Measurements from ENCODE around the gene LDLRAD4. TPM values are rescaled to one million over a fixed set of nuclear protein-coding genes. Genes with fewer than 3 reads are reported as not detected.

LDLRAD4 gene
- total RNA-seq, 1 experiment from 2014 or later = 1.7 TPM

DNA sequence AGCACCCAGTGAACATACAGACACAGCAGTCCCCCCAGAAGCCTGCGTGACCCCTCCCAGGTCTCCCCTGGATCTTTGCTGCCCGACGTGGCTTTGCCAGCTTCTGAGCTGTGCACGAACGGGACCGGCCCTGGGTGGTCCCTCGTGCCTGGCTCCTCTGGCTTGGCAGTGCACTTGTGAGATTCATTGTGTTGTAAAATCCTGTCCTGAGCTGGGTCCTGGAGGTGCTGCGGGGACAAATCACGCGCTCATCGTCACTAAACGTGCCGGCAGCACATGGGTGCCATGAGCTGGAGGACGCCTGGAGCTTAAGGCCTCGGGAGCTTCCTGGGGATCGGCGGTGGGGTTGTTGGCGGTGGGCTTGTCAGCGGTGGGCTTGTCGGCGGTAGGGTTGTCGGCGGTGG lies 402.9 kb downstream of the LDLRAD4 start:
- ChIA-PET POLR2A (ENCODE audit: unreplicated experiment) (no interaction called here), CTCF (no interaction called here)
- no peak for DNase-seq
- H3K4me1 ChIP-seq (replicated peaks; ENCODE audit: insufficient read depth) = no peaks in the 10 kb centered on the region
- intact Hi-C loops (cut with micrococcal nuclease; ENCODE audit: unreplicated experiment) = no loop called here
- peaks cover 91% of the 10 kb centered on the region for H3K27me3 ChIP-seq (ENCODE audit: insufficient read depth, low read depth)
- H3K4me2 ChIP-seq = no peak overlapping the region
- H3K36me3 ChIP-seq (ENCODE audit: low read depth) = no peaks in the 10 kb centered on the region
- no peak overlapping the region for H3K4me3 ChIP-seq
- no peaks in the 10 kb centered on the region for H3K9me2 ChIP-seq (ENCODE audit: insufficient read depth)
- H3K27ac ChIP-seq = no peak overlapping the region
- no peak overlapping the region for H2AFZ ChIP-seq
- TF ChIP-seq, protein P1, sequence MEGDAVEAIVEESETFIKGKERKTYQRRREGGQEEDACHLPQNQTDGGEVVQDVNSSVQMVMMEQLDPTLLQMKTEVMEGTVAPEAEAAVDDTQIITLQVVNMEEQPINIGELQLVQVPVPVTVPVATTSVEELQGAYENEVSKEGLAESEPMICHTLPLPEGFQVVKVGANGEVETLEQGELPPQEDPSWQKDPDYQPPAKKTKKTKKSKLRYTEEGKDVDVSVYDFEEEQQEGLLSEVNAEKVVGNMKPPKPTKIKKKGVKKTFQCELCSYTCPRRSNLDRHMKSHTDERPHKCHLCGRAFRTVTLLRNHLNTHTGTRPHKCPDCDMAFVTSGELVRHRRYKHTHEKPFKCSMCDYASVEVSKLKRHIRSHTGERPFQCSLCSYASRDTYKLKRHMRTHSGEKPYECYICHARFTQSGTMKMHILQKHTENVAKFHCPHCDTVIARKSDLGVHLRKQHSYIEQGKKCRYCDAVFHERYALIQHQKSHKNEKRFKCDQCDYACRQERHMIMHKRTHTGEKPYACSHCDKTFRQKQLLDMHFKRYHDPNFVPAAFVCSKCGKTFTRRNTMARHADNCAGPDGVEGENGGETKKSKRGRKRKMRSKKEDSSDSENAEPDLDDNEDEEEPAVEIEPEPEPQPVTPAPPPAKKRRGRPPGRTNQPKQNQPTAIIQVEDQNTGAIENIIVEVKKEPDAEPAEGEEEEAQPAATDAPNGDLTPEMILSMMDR (conservative IDR thresholded peaks at IDR 0.05) = no peak
- no peak for TF ChIP-seq EZH2 (IDR thresholded peaks at IDR 0.05; ENCODE audit: low read depth)
- no peaks in the 10 kb centered on the region for H3K79me2 ChIP-seq (ENCODE audit: low read depth)
- H3F3A ChIP-seq (ENCODE audit: insufficient read depth, low read depth) = no peaks in the 10 kb centered on the region
- no peaks in the 10 kb centered on the region for H3K9me3 ChIP-seq (ENCODE audit: insufficient read depth, low read depth)
- BruUV-seq (replicated peaks) = no TSS peak
- no peaks in the 10 kb centered on the region for H4K20me1 ChIP-seq (ENCODE audit: insufficient read depth)

- Histone ChIP-seq H3K4me1 (replicated peaks; ENCODE audit: insufficient read depth) (no peaks in the 10 kb centered on the region), H3K9me3 (ENCODE audit: insufficient read depth, low read depth) (no peaks in the 10 kb centered on the region), H2AFZ (no peak overlapping the region), H4K20me1 (ENCODE audit: insufficient read depth) (no peaks in the 10 kb centered on the region), H3F3A (ENCODE audit: insufficient read depth, low read depth) (no peaks in the 10 kb centered on the region), H3K36me3 (ENCODE audit: low read depth) (no peaks in the 10 kb centered on the region), H3K9me2 (ENCODE audit: insufficient read depth) (no peaks in the 10 kb centered on the region), H3K27me3 (ENCODE audit: insufficient read depth, low read depth) (peaks cover 91% of the 10 kb centered on the region), H3K4me2 (no peak overlapping the region), H3K4me3 (no peak overlapping the region), H3K27ac (no peak overlapping the region), H3K79me2 (ENCODE audit: low read depth) (no peaks in the 10 kb centered on the region)
- ChIA-PET POLR2A (ENCODE audit: unreplicated experiment) (no interaction called here), CTCF (no interaction called here)
- intact Hi-C loops (cut with micrococcal nuclease; ENCODE audit: unreplicated experiment) = no loop called here
- TF ChIP-seq, protein P1 (conservative IDR thresholded peaks at IDR 0.05) = no peak
- no peak for TF ChIP-seq EZH2 (IDR thresholded peaks at IDR 0.05; ENCODE audit: low read depth)
- no peak for DNase-seq
- no TSS peak for BruUV-seq (replicated peaks)
These were observed 403.5 kb downstream of the LDLRAD4 start for GRCh38 chr18:13621886-13622619.

DNA sequence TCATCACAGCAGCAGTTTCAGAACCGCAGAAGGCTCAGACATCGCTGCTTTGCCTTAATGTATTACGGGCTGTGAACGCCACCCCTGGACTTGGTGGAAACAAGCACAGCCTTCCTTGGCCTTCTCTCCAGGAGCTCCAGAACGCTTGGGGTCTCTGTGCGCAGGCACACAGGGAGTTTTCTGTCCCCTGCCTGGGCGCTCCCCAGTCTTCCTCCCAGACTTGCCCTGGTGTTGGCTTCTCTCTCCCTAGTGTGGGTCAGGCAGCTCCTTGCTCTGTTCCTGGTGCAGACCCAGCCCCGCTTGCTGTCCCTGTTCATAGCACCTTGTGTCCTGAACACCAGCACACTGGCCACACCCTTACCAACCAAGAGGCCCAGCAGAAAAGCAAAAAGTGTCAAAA lies 404.2 kb downstream of the LDLRAD4 start:
- no peaks in the 10 kb centered on the region for H3K79me2 ChIP-seq (ENCODE audit: low read depth)
- H3K27me3 ChIP-seq (ENCODE audit: insufficient read depth, low read depth) = peaks cover 87% of the 10 kb centered on the region
- ChIA-PET POLR2A (ENCODE audit: unreplicated experiment) (no interaction called here), CTCF (no interaction called here)
- H3K36me3 ChIP-seq (ENCODE audit: low read depth) = no peaks in the 10 kb centered on the region
- no peak overlapping the region for H3K4me2 ChIP-seq
- no peak overlapping the region for H3K4me3 ChIP-seq
- H3K9me3 ChIP-seq (ENCODE audit: insufficient read depth, low read depth) = no peaks in the 10 kb centered on the region
- no TSS peak for BruUV-seq (replicated peaks)
- no peak overlapping the region for H2AFZ ChIP-seq
- H3K9me2 ChIP-seq (ENCODE audit: insufficient read depth) = no peaks in the 10 kb centered on the region
- no peak for DNase-seq
- H4K20me1 ChIP-seq (ENCODE audit: insufficient read depth) = no peaks in the 10 kb centered on the region
- no peaks in the 10 kb centered on the region for H3K4me1 ChIP-seq (replicated peaks; ENCODE audit: insufficient read depth)
- no peak for TF ChIP-seq EZH2 (IDR thresholded peaks at IDR 0.05; ENCODE audit: low read depth)
- TF ChIP-seq, protein P1 (conservative IDR thresholded peaks at IDR 0.05) = no peak
- no peaks in the 10 kb centered on the region for H3F3A ChIP-seq (ENCODE audit: insufficient read depth, low read depth)
- no peak overlapping the region for H3K27ac ChIP-seq
- intact Hi-C loops (cut with micrococcal nuclease; ENCODE audit: unreplicated experiment) = no loop called here

All from PC-9 (cell line).